Mucosa of rectum (tissue), 2 donors: ENCODE measurements around the gene GRK1.
"Not testable (repeated sequence)": the region's sequence is repeated elsewhere in the genome, so short reads cannot be mapped to it uniquely, and the experiment has no call there.

ENCODE experiments used
- H3K27ac ChIP-seq, 2 donors: one replicate each; pipeline ENCODE4 v1.7.0; 2013; ENCODE audit warnings: inconsistent platforms in 2 of 2, low read depth in 2 of 2, low read length in 2 of 2
- H3K27me3 ChIP-seq, 2 donors: one replicate each; pipeline ENCODE4 v1.7.0; 2013; ENCODE audit warnings: low read length in 2 of 2; ENCODE audit not compliant: control insufficient read depth in 2 of 2, insufficient read depth in 2 of 2
- H3K36me3 ChIP-seq, 2 donors: one replicate each; pipeline ENCODE4 v1.7.0; 2013; ENCODE audit warnings: low read length in 2 of 2; ENCODE audit not compliant: control insufficient read depth in 2 of 2, insufficient read depth in 2 of 2
- H3K4me1 ChIP-seq, 2 donors: one replicate each; pipeline ENCODE4 v1.7.0; 2013; ENCODE audit warnings: low read length in 2 of 2, mild to moderate bottlenecking in 1 of 2; ENCODE audit not compliant: control insufficient read depth in 2 of 2, insufficient read depth in 2 of 2
- H3K4me3 ChIP-seq, 2 donors: one replicate each; pipeline ENCODE4 v1.7.0; 2013; ENCODE audit warnings: low read length in 2 of 2
- H3K9ac ChIP-seq, 2 donors: one replicate each; pipeline ENCODE4 v1.7.0; 2013; ENCODE audit warnings: low read length in 2 of 2, low read depth in 1 of 2, mild to moderate bottlenecking in 1 of 2
- H3K9me3 ChIP-seq, 2 donors: one replicate each; pipeline ENCODE4 v1.7.0; 2013; ENCODE audit warnings: low read length in 2 of 2; ENCODE audit not compliant: control insufficient read depth in 2 of 2
- donor health status: healthy.
- donor health status: Normal muscosa, but diverticular disease.

GRK1 gene

DNA sequence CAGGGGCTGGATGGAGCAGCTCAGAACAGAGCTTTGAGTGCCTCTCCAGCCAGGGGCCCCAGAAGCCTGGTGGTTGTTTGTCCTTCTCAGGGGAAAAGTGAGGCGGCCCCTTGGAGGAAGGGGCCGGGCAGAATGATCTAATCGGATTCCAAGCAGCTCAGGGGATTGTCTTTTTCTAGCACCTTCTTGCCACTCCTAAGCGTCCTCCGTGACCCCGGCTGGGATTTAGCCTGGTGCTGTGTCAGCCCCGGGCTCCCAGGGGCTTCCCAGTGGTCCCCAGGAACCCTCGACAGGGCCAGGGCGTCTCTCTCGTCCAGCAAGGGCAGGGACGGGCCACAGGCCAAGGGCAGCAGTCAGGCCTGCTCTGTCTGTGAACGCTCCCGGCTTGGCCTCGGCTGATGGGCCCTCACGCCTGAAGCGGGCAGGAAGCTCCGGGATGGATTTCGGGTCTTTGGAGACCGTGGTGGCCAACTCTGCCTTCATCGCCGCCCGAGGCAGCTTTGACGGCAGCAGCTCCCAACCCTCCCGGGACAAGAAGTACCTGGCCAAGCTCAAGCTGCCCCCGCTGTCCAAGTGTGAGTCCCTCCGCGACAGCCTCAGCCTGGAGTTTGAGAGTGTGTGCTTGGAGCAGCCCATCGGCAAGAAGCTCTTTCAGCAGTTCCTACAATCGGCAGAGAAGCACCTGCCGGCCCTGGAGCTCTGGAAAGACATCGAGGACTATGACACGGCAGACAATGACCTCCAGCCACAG, at the start of gene GRK1:
TSS of gene GRK1 (plus strand) at position 269 of the 751 bp plus-strand sequence. CDS start at position 437, 168 bp downstream.
- no peaks in the 10 kb centered on the region for H3K27me3 ChIP-seq
- H3K9ac ChIP-seq: no peak within 1 kb of the TSS
- no peaks in the 10 kb centered on the region for H3K9me3 ChIP-seq
- peaks cover 2 to 14% of the 10 kb centered on the region in 2 donors for H3K4me1 ChIP-seq
- H3K4me3 ChIP-seq: no peak within 1 kb of the TSS
- no peaks in the 10 kb centered on the region for H3K36me3 ChIP-seq
- no peak within 1 kb of the TSS for H3K27ac ChIP-seq

- no peaks in the 10 kb centered on the region for H3K9me3 ChIP-seq
- no peak overlapping the region for H3K9ac ChIP-seq
- no peak overlapping the region for H3K27ac ChIP-seq
- peaks cover 11 to 18% of the 10 kb centered on the region in 2 donors for H3K36me3 ChIP-seq
- H3K4me3 ChIP-seq: no peak overlapping the region
- H3K4me1 ChIP-seq: no peaks in the 10 kb centered on the region
- H3K27me3 ChIP-seq: no peaks in the 10 kb centered on the region
Measured at GRCh38 chr13:113617961-113618360, 49.1 kb upstream of the GRK1 start.

DNA sequence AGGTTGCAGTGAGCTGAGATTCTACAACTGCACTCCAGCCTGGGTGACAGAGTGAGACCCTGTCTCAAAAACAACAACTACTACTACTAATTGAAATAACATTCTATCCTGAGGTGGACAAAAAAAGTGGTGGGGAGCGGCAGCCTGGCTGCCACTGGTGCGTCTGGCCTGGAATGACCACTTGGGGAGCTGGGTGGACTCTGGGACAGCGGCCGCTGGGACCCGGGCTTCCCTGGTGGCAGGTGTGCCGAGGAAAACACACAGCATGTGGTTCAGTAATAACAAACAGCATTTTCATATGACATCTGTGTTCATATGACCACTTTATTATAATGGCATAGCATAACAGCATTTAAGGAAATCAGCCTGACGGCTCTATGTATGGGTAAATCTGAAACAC, 48.6 kb upstream of the GRK1 start:
- H3K4me3 ChIP-seq: no peak overlapping the region
- peaks cover 9 to 21% of the 10 kb centered on the region in 2 donors for H3K36me3 ChIP-seq
- no peaks in the 10 kb centered on the region for H3K27me3 ChIP-seq
- no peaks in the 10 kb centered on the region for H3K9me3 ChIP-seq
- H3K4me1 ChIP-seq: no peaks in the 10 kb centered on the region
- no peak overlapping the region for H3K27ac ChIP-seq
- H3K9ac ChIP-seq: no peak overlapping the region

- H3K27me3 ChIP-seq: no peaks in the 10 kb centered on the region
Measured at GRCh38 chr13:113620036-113620796, 46.8 kb upstream of the GRK1 start.

GRCh38 chr13:113621046-113621445, 46.0 kb upstream of the GRK1 start:
- H3K27ac ChIP-seq: no peak overlapping the region
- no peak overlapping the region for H3K9ac ChIP-seq
- no peaks in the 10 kb centered on the region for H3K9me3 ChIP-seq
- H3K4me3 ChIP-seq: no peak overlapping the region
- H3K27me3 ChIP-seq: no peaks in the 10 kb centered on the region
- no peaks in the 10 kb centered on the region for H3K4me1 ChIP-seq
- peaks cover 10 to 18% of the 10 kb centered on the region in 2 donors for H3K36me3 ChIP-seq

More at GRCh38 chr13:113620036-113620796, 46.8 kb upstream of the GRK1 start:
- Histone ChIP-seq H3K27ac (no peak overlapping the region), H3K4me3 (no peak overlapping the region), H3K4me1 (no peaks in the 10 kb centered on the region), H3K36me3 (peaks cover 12 to 20% of the 10 kb centered on the region in 2 donors), H3K9ac (no peak overlapping the region), H3K9me3 (no peaks in the 10 kb centered on the region)

DNA sequence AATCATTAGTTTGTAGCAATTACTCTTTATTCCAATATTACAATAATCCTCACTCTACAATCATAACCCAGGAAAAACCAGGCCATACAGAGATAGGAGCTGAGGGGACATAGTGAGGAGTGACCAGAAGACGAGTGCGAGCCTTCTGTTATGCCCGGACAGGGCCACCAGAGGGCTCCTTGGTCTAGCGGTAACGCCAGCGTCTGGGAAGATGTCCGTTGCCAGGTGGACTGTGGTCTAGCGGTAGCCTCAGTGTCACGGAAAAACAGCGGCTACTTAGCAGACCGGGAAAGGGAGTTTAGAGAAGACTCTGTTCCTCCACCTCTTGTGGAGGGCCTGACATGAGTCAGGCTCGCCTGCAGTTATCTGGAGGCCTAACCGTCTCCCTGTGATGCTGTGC, 45.5 kb upstream of the GRK1 start:
- not testable (repeated sequence) for H3K4me3 ChIP-seq, H3K4me1 ChIP-seq, H3K9ac ChIP-seq, H3K27me3 ChIP-seq, H3K9me3 ChIP-seq, H3K27ac ChIP-seq
- peaks cover 10 to 18% of the 10 kb centered on the region in 2 donors for H3K36me3 ChIP-seq

- H3K9me3 ChIP-seq, H3K27ac ChIP-seq, H3K9ac ChIP-seq, H3K27me3 ChIP-seq, H3K4me3 ChIP-seq, H3K4me1 ChIP-seq: not testable (repeated sequence)
- H3K36me3 ChIP-seq: peaks cover 11 to 18% of the 10 kb centered on the region in 2 donors
Measured at GRCh38 chr13:113621986-113622550, 45.0 kb upstream of the GRK1 start.

- Histone ChIP-seq H3K36me3 (peaks cover 15 to 18% of the 10 kb centered on the region in 2 donors), H3K4me1 (no peaks in the 10 kb centered on the region), H3K4me3 (no peak overlapping the region), H3K9ac (no peak overlapping the region), H3K9me3 (no peaks in the 10 kb centered on the region), H3K27ac (no peak overlapping the region), H3K27me3 (no peaks in the 10 kb centered on the region)
Measured at GRCh38 chr13:113622791-113623490, 44.1 kb upstream of the GRK1 start.

- H3K4me3 ChIP-seq: no peak overlapping the region
- no peaks in the 10 kb centered on the region for H3K27me3 ChIP-seq
- no peak overlapping the region for H3K9ac ChIP-seq
- H3K36me3 ChIP-seq: peaks cover 15 to 21% of the 10 kb centered on the region in 2 donors
- H3K27ac ChIP-seq: no peak overlapping the region
- H3K4me1 ChIP-seq: no peaks in the 10 kb centered on the region
- H3K9me3 ChIP-seq: no peaks in the 10 kb centered on the region
Measured at GRCh38 chr13:113623491-113624234, 43.4 kb upstream of the GRK1 start.
